GM11168 (cell line): Measurements from ENCODE around the gene PPFIA2.

Experiments
- in situ Hi-C: fragments of 300-500 bp; cut with MboI; formaldehyde crosslinking; loops from one replicate; pipeline ENCODE4 v1.12.0; 2022; ENCODE audit warnings: low sequenced_read_pairs; ENCODE audit not compliant: unreplicated experiment

PPFIA2 gene

DNA sequence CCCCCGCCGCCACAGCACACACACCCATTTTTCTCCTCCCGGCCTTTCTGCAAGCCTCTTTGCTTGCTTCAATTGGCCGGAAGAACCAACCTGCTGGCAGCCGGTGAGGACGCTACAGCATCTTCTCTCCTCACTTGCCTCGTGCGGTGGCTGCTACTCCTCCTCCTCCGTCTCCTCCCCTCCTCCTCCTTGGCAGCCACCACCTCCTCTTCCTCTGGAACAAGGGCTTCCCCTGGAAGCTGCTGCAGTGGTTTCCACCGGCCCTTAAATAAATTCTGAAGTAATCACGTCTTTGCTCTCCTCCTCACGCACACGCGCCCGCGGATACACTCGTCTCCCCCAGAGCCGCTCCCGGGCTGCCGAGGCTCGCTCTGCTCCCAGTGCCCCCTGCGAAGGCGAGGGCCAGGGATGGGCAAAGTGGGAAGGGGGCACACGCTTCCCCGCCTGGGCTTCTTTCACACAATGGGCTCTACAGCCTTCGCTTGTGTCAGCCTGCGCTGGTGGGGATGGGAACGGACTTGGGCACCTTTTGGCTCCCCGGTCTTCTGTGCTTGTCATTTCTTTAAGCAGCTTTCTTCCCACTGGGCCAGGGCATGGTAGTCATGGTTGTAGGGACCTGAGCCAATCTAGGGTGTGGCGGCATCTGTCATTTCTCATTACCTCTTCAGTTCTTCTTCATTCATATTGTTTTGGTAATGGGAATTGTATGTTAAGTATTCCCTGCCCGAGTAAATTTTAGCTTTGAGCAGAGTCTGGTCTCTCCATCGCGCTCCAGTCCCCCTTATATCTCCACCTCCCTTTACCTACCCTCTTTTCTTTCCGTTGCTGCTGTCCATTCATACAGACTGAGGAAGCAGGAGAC is at the start of gene PPFIA2:
Gene PPFIA2, minus strand, starts transcription at position 161 of the 862 bp plus-strand sequence.
- in situ Hi-C loops = no loop called here

DNA sequence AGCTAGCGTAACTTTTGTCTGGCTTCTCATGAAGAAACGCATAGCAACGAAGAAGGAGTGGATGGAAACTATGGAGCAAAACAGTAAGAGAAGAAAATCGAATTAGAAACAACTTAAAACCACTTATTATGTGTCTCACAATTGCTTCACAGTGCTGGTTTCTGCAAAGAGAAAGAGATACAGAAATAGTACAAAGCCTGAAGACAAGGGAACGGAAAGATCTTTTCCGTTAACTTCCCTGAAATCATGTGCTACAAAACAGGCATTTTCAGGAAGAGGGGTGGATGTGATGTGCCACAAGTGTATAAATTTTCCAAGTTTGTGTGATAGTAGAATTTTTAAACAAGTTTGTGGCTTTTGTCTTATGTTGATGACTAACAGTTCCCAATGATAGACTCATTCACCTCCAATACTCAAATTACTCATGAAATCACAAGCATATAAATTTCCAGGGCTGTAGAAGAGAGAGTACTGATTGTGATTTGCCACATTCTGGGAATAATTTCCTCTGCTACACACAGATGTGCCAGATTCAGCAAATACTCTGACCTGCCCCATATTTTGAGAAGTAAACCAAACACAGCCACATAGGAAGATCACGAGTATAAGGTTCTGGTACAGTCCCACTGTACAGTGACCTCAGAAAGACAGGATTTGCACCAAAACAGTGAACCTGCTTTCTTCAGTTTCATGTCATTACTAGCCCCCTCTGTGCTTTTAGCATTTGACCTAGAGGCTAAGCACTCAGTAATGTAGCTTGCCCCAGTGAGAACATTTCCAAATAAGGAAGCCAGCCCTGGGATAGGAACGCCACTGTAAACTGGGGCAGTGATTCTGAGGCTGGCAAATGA is 41.4 kb upstream of the PPFIA2 start:
- in situ Hi-C loops = no loop called here

DNA sequence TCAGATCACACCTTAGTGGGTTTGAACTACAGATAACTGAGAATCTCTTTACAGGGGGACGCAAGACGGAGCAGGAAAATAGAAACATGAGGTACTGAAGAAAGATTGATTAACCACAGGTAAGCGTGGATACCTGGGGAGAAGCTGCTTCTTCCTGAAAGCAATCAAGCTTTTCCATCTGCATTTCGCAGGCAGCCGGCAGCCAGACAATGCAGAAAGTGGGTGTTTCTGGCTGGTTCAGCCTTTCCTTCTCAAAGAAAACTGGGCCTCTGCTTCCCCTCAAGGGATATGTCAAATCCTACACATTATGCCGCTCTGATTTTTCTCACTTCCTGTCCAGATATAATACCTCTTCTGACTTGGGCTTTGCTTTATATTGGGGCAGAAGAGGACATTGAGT is 39.1 kb upstream of the PPFIA2 start:
- in situ Hi-C loops = no loop called here

DNA sequence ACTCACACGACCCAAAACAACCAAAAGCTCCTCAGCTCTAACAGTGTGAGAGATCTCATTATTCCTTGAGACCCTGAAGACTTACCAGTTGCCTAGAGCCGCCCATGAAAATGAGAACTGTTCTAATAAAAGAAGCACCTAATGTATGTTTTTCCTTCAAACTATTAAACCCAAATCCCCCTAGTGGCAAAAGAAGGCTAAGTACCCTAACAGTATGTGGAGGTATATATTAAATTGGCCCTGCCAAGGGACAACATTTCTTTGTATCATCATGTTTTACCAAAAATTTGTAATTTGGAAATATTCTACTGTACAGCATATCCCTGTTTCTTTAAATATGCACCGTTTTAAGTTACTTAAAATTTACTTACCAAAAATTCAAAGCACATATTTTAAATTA is 38.0 kb upstream of the PPFIA2 start:
- in situ Hi-C loops = no loop called here

DNA sequence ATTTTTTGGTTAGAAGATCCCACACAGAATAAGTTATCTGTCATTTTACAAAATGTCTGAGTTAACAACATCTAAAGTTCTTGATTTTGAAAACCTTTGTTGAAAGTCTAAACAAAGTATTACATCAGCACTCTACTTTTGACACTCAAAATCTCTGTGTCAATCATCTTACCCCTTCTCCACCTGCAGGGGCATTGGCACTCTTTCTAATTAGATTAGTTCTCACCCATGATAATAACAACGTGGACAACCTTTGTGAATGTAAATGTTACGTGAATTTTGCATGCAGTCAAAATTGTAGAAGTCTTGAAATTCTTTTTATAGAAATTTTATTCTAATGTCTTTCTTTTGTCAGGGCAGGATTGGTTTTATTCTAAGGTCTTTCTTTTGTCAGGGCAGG is 33.5 kb upstream of the PPFIA2 start:
- in situ Hi-C loops = no loop called here

DNA sequence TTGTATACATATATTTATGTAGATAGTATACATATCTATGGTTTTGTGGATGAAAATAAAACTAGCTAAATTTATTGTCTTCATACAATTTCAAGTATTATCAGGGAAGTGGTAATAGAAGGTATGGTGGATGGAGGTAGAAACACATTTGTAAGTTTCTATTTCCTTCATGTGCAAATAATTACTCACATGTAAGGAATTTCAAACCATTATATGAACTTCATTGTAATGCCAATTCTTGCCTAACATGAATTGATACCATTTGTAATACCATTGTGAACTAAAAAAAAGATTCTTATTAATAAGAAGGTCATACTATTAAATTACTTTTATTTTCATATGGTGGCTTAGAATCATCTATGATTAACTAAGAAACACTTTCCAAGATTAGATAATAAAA is 20.1 kb upstream of the PPFIA2 start:
- in situ Hi-C loops = no loop called here

DNA sequence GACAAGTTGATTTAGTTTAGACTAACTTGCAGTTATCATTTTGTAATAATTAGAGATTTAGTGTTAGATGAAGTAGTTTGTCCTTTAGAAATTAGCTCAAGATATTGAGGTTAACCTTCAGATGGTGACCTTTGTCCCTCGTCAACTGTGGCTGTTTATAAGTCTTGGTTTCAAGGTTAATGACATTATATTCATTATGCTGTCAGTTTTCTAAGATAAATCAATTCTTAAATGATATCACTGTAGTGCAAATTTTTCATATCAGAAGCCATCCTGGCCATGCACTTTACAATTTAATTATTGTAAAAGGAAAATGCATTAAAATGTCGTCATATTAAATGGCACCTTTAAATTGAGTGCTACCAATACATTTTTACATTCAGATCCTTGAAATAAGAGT is 19.6 kb upstream of the PPFIA2 start:
- in situ Hi-C loops = no loop called here

DNA sequence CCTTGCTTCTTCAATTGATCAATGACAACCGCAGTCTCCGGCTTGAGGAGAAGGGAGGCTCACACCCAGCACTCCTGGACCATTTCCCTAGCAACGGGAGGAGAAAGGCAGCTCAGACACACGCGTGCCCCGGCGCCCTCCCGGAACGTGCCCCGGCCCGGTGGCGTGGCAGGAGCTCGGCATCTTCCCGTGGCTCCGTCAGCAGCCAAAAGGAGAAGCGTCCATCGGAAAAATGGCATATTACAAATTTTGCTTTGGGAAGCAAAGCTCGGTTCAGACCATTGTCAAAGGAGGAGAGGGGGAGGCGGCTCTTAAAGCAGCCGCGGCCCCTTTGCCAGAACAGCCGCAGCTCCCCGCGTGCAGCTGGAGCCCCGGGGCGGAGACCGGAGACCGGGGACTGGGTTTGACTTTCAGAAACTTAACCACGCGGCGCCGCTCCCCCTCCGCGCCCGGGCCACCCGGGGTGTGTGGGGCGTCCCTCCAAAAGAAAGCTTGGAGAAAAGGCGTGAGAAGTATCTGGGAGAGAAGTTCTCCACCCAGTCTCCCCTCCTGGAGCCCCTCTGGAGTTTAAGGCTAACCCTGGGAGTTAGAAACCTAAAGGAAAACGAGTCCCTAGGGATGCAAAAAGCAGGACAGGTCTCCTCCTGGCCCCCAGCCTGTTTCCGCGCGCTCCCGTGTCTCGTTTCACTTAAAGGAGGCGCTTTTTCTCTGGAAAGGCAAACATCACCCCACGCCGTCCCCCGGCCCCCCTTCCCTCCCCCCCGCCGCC is 545 bp downstream of the PPFIA2 start:
- in situ Hi-C loops = no loop called here

DNA sequence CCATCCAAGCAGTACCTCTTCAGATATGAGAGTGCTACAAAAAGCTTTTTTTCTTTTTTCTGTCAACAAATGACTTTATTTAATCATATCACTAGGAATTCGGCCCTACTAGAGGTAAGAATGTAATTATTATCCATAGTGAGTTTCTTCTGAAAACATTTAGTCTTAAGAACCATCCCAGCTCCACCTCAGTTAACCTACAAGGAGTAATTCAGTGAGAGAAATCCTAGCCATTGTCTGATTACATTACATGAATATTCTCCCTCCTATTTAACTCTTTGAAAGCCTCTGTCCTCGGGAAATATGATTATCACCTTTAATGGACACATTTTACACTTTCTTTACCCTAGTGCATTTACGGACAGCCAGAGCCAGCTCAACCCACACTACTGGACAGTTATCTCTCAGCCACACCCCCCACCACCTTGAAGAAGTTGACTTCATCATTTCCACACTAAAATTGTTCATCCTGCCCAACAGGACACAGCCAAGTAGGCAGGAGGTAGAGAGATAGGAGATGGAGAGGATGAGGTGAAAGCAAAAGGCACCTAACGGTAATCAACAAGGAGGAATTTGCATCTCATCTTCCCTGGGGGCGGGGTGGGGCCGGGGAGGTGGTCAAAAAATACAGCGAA is 1.3 kb downstream of the PPFIA2 start:
- in situ Hi-C loops = no loop called here

DNA sequence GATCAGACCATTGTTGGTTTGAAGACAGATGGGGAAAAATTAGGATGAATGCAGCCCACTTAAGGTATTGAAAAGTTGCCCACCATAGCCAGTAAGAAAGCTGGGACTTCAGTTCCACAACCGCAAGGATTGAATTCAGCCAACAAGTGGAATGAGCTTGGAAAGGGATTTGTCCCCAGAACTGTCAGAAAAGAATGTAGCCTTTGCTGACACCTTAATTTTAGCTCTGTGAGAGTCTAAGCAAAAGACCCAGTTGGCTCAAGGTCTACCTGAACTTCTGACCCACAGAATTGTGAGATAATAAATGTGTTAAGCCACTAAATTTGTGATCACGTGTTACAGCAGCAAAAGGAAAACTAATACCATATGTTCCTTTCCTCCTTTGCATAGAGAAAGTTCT is 29.4 kb downstream of the PPFIA2 start:
- in situ Hi-C loops = no loop called here

DNA sequence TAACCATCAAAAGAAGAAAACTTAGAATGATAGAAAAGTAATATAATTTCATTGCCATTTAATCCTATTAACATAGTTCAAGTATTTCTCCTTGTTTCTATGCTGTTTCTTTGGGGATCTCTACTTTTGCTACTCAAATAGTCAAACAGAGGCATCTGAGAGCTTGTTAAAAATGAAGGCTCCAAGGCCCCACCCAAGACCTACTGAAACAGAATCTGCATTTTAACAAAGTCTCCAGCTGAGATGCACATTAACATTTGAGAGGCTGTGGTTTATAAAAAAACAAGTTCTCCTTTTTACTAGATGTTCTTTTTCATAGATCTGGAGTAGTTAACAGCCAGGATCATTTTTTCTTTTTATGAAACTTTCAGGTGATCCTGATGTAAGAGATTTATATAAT is 31.8 kb downstream of the PPFIA2 start:
- in situ Hi-C loops = no loop called here

DNA sequence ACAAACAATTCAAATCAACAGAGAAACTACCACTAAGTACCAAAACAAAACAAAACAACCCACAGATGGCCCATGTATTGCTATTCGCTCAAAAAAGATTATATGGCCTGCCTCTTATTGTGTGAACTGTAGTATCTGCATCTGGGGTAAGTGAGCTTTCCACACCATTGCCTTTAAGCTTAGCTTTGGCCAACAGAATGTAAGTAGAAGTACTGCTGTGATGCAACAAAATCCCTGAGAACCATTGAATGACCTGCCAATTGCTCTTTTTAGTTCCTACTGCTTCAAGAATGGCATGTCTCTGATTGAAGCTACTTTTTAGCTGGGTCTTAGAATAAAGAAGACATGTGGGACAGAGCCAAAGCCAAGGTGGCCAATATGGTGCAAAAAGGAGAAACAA is 32.5 kb downstream of the PPFIA2 start:
- in situ Hi-C loops = no loop called here

DNA sequence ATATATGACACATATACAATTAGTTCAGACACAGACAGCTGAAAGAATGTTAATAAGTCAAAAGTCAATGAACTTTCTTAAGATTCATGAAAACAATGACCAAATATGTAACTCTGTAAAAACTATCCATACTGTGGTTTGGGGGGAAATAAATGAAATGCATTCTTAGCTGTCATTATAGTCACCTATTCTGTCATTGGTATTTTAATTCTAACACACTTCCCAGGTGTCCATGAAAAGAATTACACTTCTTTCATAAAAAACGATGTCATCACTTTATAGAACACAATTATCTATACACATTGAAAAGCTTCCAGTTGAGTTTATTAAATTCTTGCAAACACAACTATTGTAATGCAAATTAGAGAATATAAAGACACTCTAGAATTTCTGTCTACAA is 35.8 kb downstream of the PPFIA2 start:
- in situ Hi-C loops = no loop called here

DNA sequence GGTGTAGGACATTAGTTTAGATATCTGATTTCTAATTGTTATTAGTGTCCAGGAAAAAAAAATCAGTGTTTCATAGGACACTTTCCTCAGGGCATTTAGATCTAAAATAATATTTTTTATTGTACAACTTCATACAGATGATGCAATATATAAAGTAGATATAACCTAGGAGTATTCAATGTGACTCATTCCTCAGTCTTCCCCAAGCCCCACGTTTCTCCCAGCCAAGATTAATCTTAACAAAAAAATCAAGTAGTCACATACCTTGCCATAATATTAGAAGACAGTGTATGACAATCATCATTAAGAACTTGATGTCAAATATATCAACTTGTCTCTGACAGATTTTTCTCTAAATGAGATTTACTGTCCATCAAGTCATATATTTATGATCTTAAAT is 37.1 kb downstream of the PPFIA2 start:
- in situ Hi-C loops = no loop called here

DNA sequence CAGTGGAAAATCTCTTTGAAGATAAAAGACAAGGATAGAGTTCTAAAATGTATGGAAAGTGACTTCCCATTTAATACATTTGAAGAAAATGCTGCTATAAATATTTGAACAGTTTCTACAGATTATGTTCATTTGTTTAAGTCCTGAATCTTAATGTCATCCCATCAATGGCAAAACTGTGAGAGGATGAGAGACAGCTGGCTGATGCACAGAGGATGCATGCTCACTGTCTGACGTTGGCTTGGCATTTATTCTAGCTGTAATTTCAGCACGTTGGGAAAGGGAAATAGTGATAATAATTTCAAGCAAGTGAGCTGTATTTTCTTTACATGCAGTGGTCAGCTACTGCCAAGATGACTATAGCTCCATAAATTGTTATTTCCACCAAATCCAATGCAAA is 40.5 kb downstream of the PPFIA2 start:
- in situ Hi-C loops = no loop called here

DNA sequence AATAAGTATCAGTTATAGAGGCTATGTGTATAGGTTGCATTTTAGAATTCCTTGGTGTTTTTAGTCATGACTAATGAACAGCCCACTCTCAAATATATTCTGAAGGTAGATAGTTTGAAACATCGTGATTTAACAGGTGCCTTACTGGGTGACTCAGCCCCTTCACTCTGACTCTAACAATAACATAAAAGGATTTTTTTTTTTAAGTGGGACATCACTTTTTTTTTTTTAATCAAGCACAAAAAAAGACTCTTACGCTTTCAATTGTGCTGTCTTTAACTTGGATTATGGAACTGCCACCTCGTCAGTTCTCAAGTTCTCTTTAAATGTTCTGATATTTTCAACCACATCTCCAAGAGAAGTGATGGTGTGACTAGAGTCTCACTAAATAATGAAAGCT is 46.6 kb downstream of the PPFIA2 start:
- in situ Hi-C loops = no loop called here

DNA sequence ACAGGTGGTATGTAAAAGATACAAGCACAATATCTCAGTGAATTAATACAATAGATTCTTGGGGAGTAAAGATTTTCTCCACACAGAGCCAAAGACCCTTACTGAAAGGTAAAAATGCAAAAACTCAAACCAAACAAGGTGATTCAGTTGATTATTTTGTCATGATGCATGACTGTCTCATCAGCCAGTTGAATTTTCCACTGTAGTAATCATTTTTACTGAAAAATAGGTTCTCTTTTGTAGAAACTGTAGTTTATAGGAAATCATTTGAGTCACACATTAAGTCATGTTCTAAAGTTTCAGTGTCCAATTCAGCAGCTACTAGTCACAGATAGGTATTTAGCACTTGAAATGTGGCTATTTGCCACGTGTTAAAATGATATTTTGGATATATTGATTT is 53.6 kb downstream of the PPFIA2 start:
- in situ Hi-C loops = no loop called here

DNA sequence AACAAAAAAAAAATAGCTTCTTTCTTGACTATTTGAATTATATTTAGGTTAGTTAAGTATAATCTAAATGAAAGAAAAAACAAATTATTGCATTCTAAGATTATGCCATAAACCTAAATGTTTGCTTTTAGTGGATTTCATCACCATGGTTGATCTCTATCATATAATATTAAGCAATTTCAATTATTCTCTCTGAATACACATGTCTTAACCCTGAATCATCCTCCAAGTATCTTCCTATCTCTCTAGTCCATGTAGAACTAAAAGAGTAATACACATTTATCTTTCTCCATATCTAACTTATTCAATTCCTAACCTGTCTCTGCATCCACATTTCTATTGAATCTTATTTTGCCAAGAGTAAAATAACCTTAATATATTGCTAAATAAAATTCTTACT is 59.6 kb downstream of the PPFIA2 start:
- in situ Hi-C loops = no loop called here

DNA sequence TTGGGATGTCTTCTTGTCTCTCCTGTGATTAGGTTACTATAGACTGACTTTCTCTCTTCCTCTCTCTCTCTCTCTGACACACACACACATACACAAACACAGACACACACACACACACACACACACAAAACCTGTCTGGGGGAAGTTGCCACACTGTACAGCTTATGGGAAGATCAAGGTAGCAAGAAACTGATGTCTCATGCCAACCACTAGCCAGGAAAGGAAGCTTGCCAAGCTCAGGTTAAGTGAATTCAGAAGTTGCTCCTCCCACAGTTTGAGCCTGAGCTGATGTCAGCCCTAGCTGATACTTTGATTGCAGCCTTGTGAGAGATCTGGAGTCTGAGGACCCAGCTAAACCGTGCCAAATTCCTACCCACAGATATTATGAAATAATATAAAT is 67.1 kb downstream of the PPFIA2 start:
- in situ Hi-C loops = no loop called here

DNA sequence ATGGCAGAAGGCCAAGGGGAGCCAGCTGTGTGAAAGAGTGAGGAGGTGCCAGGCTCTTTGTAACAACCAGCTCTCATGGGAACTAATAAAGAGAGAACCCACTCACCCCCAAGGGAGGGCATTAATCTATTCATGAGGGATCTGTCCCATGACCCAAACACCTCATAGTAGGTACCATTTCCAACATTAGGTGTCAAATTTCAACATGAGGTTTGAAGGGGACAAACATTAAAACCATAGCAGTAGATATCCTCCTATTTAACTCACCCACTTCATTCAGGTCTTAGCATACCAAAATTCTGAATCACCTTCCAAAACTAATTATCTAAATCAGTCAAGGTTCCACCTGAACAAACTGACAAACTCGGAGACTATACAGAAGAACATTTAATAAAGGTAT is 75.3 kb downstream of the PPFIA2 start:
- in situ Hi-C loops = no loop called here
